BLaER1 treated with 17β-estradiol and CSF1 and Interleukin-3, amounts not matched to agents 10 nM and 100 nM (cell line): ENCODE results near the gene PGBD5.

Source experiments
- H3K27ac ChIP-seq, 11 experiments: shearing (Covaris generic); formaldehyde crosslinking; 2 replicates each; pipeline ENCODE4 v1.8.1; 2022
- H3K27me3 ChIP-seq, 11 experiments: shearing (Covaris generic); formaldehyde crosslinking; 2 replicates each; pipeline ENCODE4 v1.8.1; 2022
- H3K36me3 ChIP-seq, 11 experiments: shearing (Covaris generic); formaldehyde crosslinking; 2 replicates each; pipeline ENCODE4 v1.8.1; 2022
- H3K4me1 ChIP-seq, 10 experiments: shearing (Covaris generic); formaldehyde crosslinking; 2 replicates each; pipeline ENCODE4 v1.8.1; 2022
- H3K4me2 ChIP-seq, 11 experiments: shearing (Covaris generic); formaldehyde crosslinking; 2 replicates each; pipeline ENCODE4 v1.8.1; 2022
- H3K4me3 ChIP-seq, 10 experiments: shearing (Covaris generic); formaldehyde crosslinking; 2 replicates each; pipeline ENCODE4 v1.8.1; 2022
- H3K9ac ChIP-seq, 11 experiments: shearing (Covaris generic); formaldehyde crosslinking; 2 replicates each; pipeline ENCODE4 v1.8.1; 2022
- H3K9me3 ChIP-seq, 11 experiments: shearing (Covaris generic); formaldehyde crosslinking; replicated peaks in 1 of 11; 2 replicates each; pipeline ENCODE4 v1.8.1; 2022
- H4K20me1 ChIP-seq, 11 experiments: shearing (Covaris generic); formaldehyde crosslinking; 2 replicates each; pipeline ENCODE4 v1.8.1; 2022
- Cebpa-rat ChIP-seq, 11 experiments: shearing (Covaris generic); IDR thresholded peaks; 2 replicates each; pipeline ENCODE4 v1.8.1; 2022

The PGBD5 gene

GRCh38 chr1:230377324-230377723 is 48.8 kb downstream of the PGBD5 start:
- H4K20me1 ChIP-seq, result peaks cover 0 to 90% (median 0%) of the 10 kb centered on the region in 11 experiments; a peak in 5 of 22 replicates
- H3K36me3 ChIP-seq, result peaks cover 0 to 89% (median 0%) of the 10 kb centered on the region in 11 experiments; a peak in 7 of 22 replicates
- no peak overlapping the region for H3K4me2 ChIP-seq
- H3K9me3 ChIP-seq, result peaks cover 23 to 32% (median 29%) of the 10 kb centered on the region in 11 experiments
- no peak overlapping the region for H3K27ac ChIP-seq
- no peak overlapping the region for H3K4me3 ChIP-seq
- peaks cover 0 to 10% (median 6%) of the 10 kb centered on the region in 10 experiments; a peak in 9 of 20 replicates for H3K4me1 ChIP-seq
- TF ChIP-seq Cebpa-rat (IDR thresholded peaks at IDR 0.05), result no peak
- no peak overlapping the region for H3K9ac ChIP-seq
- no peaks in the 10 kb centered on the region for H3K27me3 ChIP-seq

- H3K4me3 ChIP-seq, result no peak overlapping the region
- H4K20me1 ChIP-seq, result peaks cover 0 to 90% (median 0%) of the 10 kb centered on the region in 11 experiments; a peak in 5 of 22 replicates
- no peaks in the 10 kb centered on the region for H3K27me3 ChIP-seq
- peaks cover 23 to 32% (median 27%) of the 10 kb centered on the region in 11 experiments for H3K9me3 ChIP-seq
- H3K36me3 ChIP-seq, result peaks cover 0 to 93% (median 0%) of the 10 kb centered on the region in 11 experiments; a peak in 7 of 22 replicates
- no peak for TF ChIP-seq Cebpa-rat (IDR thresholded peaks at IDR 0.05)
- peaks cover 0 to 3% (median 1%) of the 10 kb centered on the region in 10 experiments; a peak in 5 of 20 replicates for H3K4me1 ChIP-seq
- H3K9ac ChIP-seq, result no peak overlapping the region
- no peak overlapping the region for H3K4me2 ChIP-seq
- H3K27ac ChIP-seq, result no peak overlapping the region
Observed at GRCh38 chr1:230376296-230376695, 49.8 kb downstream of the PGBD5 start.

GRCh38 chr1:230375780-230376179 is 50.4 kb downstream of the PGBD5 start:
- no peak overlapping the region for H3K27ac ChIP-seq
- no peaks in the 10 kb centered on the region for H3K4me1 ChIP-seq

GRCh38 chr1:230375147-230375546 is 51.0 kb downstream of the PGBD5 start:
- no peak overlapping the region for H3K27ac ChIP-seq
- no peak for TF ChIP-seq Cebpa-rat (IDR thresholded peaks at IDR 0.05)

More at GRCh38 chr1:230375780-230376179, 50.4 kb downstream of the PGBD5 start:
- Histone ChIP-seq H3K9me3 (peaks cover 21 to 28% (median 26%) of the 10 kb centered on the region in 11 experiments), H3K4me3 (no peak overlapping the region), H4K20me1 (peaks cover 0 to 93% (median 0%) of the 10 kb centered on the region in 11 experiments; a peak in 4 of 22 replicates), H3K9ac (no peak overlapping the region), H3K4me2 (no peak overlapping the region), H3K27me3 (no peaks in the 10 kb centered on the region), H3K36me3 (peaks cover 0 to 93% (median 0%) of the 10 kb centered on the region in 11 experiments; a peak in 7 of 22 replicates)
- no peak for TF ChIP-seq Cebpa-rat (IDR thresholded peaks at IDR 0.05)

GRCh38 chr1:230371923-230372703 is 54.0 kb downstream of the PGBD5 start:
- no peak overlapping the region for H3K9ac ChIP-seq
- TF ChIP-seq Cebpa-rat (IDR thresholded peaks at IDR 0.05), result no peak
- H3K36me3 ChIP-seq, result peaks cover 0 to 93% (median 0%) of the 10 kb centered on the region in 11 experiments; a peak in 5 of 22 replicates
- no peak overlapping the region for H3K4me2 ChIP-seq
- H3K27ac ChIP-seq, result no peak overlapping the region
- peaks cover 0 to 100% (median 0%) of the 10 kb centered on the region in 11 experiments; a peak in 6 of 22 replicates for H4K20me1 ChIP-seq
- H3K9me3 ChIP-seq, result no peaks in the 10 kb centered on the region
- no peaks in the 10 kb centered on the region for H3K27me3 ChIP-seq
- no peak overlapping the region for H3K4me3 ChIP-seq
- peaks cover 0 to 17% (median 0%) of the 10 kb centered on the region in 10 experiments; a peak in 4 of 20 replicates for H3K4me1 ChIP-seq

More at GRCh38 chr1:230375147-230375546, 51.0 kb downstream of the PGBD5 start:
- Histone ChIP-seq H3K27me3 (no peaks in the 10 kb centered on the region), H3K4me2 (no peak overlapping the region), H3K9ac (no peak overlapping the region), H3K4me1 (no peaks in the 10 kb centered on the region; a peak in 1 of 20 replicates), H3K9me3 (peaks cover 14 to 22% (median 20%) of the 10 kb centered on the region in 11 experiments), H3K36me3 (peaks cover 0 to 93% (median 0%) of the 10 kb centered on the region in 11 experiments; a peak in 7 of 22 replicates), H3K4me3 (no peak overlapping the region), H4K20me1 (peaks cover 0 to 99% (median 0%) of the 10 kb centered on the region in 11 experiments; a peak in 5 of 22 replicates)

GRCh38 chr1:230370109-230370508 is 56.0 kb downstream of the PGBD5 start:
- H3K27me3 ChIP-seq, result no peaks in the 10 kb centered on the region
- H3K9me3 ChIP-seq, result no peaks in the 10 kb centered on the region
- no peak overlapping the region for H3K27ac ChIP-seq
- no peak overlapping the region for H3K4me2 ChIP-seq
- H3K4me3 ChIP-seq, result no peak overlapping the region
- H4K20me1 ChIP-seq, result peaks cover 0 to 100% (median 0%) of the 10 kb centered on the region in 11 experiments; a peak in 6 of 22 replicates
- H3K9ac ChIP-seq, result no peak overlapping the region
- no peak for TF ChIP-seq Cebpa-rat (IDR thresholded peaks at IDR 0.05)
- H3K36me3 ChIP-seq, result peaks cover 0 to 80% (median 0%) of the 10 kb centered on the region in 11 experiments; a peak in 4 of 22 replicates
- peaks cover 0 to 17% (median 0%) of the 10 kb centered on the region in 10 experiments; a peak in 4 of 20 replicates for H3K4me1 ChIP-seq

GRCh38 chr1:230368871-230369270 is 57.3 kb downstream of the PGBD5 start:
- no peaks in the 10 kb centered on the region for H3K9me3 ChIP-seq

GRCh38 chr1:230368363-230368762 is 57.8 kb downstream of the PGBD5 start:
- no peak overlapping the region for H3K9ac ChIP-seq
- peak overlapping the region in 2 of 11 experiments; percentile 4 to 41; a peak in 1 of 22 replicates for H3K4me2 ChIP-seq
- H4K20me1 ChIP-seq, result peaks cover 0 to 99% (median 0%) of the 10 kb centered on the region in 11 experiments; a peak in 6 of 22 replicates
- no peak overlapping the region for H3K4me3 ChIP-seq
- peaks cover 0 to 17% (median 0%) of the 10 kb centered on the region in 10 experiments; a peak in 6 of 20 replicates for H3K4me1 ChIP-seq
- peaks cover 0 to 70% (median 0%) of the 10 kb centered on the region in 11 experiments; a peak in 4 of 22 replicates for H3K36me3 ChIP-seq
- no peaks in the 10 kb centered on the region for H3K9me3 ChIP-seq
- no peaks in the 10 kb centered on the region for H3K27me3 ChIP-seq
- H3K27ac ChIP-seq, result no peak overlapping the region
- no peak for TF ChIP-seq Cebpa-rat (IDR thresholded peaks at IDR 0.05)

More at GRCh38 chr1:230368871-230369270, 57.3 kb downstream of the PGBD5 start:
- H3K9ac ChIP-seq, result no peak overlapping the region
- H3K4me1 ChIP-seq, result peaks cover 0 to 17% (median 0%) of the 10 kb centered on the region in 10 experiments; a peak in 6 of 20 replicates
- no peak overlapping the region for H3K4me3 ChIP-seq
- peak overlapping the region in 2 of 11 experiments; percentile 4 to 41; a peak in 3 of 22 replicates for H3K4me2 ChIP-seq
- peaks cover 0 to 74% (median 0%) of the 10 kb centered on the region in 11 experiments; a peak in 4 of 22 replicates for H3K36me3 ChIP-seq
- no peaks in the 10 kb centered on the region for H3K27me3 ChIP-seq
- no peak overlapping the region for H3K27ac ChIP-seq
- peaks cover 0 to 99% (median 0%) of the 10 kb centered on the region in 11 experiments; a peak in 6 of 22 replicates for H4K20me1 ChIP-seq
- no peak for TF ChIP-seq Cebpa-rat (IDR thresholded peaks at IDR 0.05)
